ENCODE measurements around the gene STARD13.
A peak's percentile ranks its signal among the peaks of the same experiment; 100 is the strongest.
"Not testable (repeated sequence)": the region's sequence is repeated elsewhere in the genome, so short reads cannot be mapped to it uniquely, and the experiment has no call there.

STARD13 gene

DNA sequence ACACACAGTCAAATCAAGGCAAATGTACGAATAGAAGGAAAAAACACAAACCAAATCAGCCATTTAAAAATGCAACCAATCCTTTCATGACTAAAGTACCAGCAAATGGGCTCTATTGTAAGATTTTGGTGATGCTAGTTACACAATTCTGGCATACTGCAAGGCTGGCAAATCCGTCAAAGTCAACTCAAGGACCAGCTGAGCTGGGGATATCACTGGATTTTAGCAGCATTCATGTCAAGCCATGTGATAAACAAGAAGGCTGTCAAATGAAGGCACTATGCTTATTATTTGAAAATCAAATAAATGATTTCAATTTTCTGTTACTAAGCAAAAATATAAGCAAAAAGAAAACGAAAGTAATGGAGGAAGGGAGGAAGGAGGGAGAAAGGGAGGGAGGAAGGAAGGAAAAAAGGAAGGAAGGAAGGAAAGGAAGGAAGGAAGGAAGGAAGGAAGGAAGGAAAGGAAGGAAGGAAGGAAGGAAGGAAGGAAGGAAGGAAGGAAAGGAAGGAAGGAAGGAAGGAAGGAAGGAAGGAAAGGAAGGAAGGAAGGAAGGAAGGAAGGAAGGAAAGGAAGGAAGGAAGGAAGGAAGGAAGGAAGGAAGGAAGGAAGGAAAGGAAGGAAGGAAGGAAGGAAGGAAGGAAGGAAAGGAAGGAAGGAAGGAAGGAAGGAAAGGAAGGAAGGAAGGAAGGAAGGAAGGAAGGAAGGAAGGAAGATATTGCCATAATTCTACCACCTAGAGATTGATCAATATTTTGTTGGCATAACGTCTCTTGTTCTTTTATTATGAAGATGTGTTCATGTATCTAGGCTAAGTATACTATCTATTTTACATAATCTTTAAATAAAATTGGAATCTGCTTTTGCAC is 108.0 kb downstream of the STARD13 start:
- not testable (repeated sequence) for DNase-seq (ENCODE audit: low spot score)

DNA sequence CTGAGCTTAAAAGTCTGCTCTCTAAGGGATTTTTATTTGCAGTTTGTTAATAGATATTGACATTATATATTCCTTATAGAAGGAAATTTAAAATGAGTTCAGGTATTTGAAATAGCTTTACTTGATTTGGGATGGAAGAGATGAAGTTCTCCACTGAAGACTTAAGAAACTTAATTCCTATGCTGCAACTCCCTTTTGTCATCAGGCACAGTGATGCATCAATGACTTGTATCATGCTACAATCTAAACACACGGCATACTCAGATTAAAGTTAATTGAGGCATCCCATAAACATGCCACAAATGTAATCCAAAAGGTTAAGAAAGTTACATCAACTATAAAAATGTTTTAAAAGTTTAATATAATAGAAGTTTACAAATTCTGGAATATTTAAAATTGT is 109.0 kb downstream of the STARD13 start:
- DNase-seq (ENCODE audit: low spot score) = no peak

DNA sequence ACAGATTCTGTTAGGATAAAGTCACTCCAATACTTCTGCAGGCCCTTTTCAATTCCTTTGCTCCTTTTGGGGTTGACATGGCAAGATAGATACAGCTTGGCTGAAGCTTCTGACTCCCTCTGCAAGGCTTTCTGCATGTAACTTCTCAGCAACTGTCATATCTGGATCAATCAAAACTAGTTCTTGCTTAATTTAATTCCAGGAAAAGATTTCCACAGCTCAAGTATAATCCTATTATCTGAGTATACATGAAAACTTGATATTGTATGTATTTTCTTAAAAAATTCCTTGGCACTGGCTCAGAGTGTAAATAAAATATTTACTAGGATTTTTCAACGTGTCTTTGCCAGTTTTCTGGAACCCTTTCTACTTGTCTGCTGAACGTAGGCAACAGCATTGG is 109.6 kb downstream of the STARD13 start:
- DNase-seq (ENCODE audit: low spot score) = no peak

DNA sequence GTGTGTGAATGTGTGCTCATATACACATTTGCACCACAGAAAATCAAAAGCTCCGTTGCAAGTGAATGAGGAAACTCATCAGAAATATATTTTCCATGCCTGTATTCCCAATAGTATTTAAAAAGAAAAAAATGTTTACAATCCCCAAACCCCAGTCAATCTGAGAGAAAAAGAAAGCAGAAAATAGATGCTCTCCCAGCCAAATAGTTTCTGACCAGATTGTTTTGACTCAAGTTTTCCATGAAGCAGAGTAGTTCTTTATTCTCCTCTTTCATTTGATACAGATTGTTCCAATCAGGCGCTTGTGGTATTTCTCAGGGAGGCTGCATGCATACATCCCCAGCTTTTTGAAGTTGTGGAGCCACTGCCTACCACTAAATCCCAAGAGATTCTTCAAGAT is 110.6 kb downstream of the STARD13 start:
- no peak for DNase-seq (ENCODE audit: low spot score)

DNA sequence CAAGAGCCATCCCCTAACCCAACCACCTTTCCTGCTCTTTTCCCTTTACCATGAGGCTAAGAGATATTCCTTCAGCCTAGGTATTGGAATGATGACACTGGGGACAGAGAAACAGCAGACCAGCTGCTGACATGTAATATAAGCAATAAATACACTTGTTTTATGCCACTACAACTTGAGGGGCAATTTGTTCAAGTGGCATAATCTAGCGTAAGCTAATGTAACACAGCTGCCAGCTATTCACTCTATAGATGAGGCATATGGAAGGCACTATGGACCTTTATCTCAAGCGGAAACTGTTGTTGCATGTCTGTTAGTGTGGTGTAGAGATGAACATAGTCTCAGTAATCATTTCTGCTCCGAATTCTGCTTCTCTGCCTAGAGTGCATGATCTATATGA is 111.1 kb downstream of the STARD13 start:
- no peak for DNase-seq (ENCODE audit: low spot score)

DNA sequence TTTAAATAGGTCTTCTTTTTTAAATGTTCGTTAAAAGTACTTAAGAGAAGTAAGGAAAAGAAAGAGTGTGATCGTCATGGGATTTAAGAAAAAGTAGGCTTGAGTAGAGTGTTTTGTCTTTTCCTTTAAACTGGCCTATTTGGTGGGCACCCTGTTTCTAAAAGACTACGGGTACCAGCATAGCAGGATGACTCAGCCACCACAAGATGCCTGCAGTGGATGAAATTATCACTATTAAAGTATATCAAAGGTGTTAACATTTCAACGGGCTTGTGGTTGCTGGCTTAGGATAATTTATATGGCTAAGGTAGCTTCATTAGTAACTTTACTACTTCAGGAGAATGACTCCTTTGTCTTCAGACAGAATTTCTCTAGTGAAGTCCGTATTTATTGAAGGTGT is 112.6 kb downstream of the STARD13 start:
- DNase-seq (ENCODE audit: low spot score) = no peak

DNA sequence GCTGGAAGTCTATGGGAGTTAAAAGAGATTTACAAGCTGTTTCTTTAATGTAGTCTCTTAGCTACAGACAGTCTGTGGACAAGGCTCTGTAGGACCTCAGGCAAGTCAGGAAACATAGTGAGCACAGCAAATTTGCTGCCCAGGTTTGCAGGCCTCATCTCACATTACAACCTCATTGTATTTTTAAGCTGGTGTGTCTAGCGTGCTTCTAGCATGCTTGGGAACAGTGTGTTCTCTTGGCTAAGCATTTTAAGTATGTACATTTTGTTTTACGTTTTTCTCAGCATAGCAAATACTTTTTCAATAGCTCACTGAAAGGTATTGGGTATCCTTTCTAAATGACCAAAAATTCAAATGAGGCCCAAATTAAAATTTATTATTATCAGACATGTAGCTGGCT is 113.2 kb downstream of the STARD13 start:
- no peak for DNase-seq (ENCODE audit: low spot score)

DNA sequence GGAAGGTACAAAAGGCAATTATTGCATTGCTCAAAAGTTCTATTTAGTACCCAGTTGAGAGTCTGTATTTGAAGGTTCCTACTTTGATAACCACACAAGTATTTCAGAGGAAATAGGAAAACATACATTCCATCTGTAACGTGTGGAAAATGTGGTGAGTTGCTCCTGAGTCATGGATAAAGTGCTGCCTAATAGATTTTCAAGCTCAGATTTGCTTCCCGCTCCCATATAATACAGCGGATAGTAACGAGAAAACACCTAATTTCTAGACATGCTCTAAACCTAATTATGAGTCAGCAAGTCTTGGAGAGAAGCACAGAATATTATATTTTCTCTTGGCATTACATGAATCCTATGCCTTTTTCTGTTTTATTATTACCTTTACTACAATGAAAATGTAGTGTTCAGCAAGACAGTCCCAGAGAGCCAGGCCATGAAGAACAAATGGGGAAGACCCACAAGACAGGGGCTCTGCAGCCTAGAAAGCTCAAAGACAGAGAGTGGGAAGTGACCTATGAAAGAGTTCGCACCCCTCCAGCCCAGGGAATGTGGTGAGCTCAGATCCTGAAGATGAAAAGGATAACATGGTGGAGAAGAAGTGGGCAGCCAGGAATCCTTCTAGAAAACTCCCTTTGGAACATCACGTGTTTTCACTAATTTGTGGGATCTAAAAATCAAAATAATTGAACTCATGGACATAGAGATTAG is 116.1 kb downstream of the STARD13 start:
- DNase-seq (ENCODE audit: low spot score) = no peak

DNA sequence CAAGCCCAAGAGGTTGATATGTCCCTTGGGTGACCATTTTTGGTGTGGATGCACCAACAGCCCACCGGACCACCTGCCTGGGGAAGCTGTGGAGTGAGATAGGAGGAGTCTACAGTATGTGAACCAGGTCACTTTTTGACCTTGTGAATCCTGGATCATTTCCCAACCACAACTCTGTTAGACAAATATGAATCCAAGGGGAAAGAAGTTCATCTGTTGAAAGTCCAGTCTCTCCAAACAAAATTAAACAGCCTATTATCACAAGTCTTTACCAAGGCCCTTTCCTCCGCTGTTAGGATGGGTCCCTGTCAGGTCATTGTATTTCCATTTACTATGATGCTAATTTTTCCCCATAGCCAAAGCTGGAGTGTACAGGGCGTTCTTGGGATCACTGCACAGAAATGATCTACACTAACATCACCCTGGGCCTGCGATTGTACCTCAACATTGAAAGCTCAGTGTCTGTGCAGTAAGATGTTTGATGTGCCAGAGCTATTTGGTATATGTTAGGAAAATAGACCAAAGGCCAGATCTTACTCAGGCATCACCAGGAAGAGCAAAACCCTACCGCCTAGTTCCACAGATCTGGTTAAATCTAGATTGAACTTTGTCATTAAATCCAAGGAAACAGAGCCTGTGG is 117.1 kb downstream of the STARD13 start:
- DNase-seq (ENCODE audit: low spot score) = peak; percentile 10

DNA sequence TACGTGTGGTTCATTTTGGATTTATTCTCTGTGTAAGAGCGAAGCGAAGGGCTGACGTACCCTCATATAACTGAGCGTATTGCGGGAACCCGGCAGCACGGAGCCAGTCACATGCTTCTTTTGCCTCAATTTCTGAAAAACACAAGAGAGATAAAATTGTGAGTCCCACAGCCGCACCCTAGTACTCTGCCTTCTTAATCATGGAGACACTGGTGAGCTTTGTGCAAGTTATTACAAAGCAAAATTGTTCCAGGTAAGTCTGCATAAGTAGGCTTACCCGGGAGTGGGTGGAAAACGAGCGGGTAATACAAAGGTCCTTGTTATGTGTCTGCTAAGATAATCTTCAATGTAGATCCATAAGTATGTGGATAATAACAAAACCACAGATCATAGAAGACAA is 118.1 kb downstream of the STARD13 start:
- DNase-seq (ENCODE audit: low spot score) = no peak

DNA sequence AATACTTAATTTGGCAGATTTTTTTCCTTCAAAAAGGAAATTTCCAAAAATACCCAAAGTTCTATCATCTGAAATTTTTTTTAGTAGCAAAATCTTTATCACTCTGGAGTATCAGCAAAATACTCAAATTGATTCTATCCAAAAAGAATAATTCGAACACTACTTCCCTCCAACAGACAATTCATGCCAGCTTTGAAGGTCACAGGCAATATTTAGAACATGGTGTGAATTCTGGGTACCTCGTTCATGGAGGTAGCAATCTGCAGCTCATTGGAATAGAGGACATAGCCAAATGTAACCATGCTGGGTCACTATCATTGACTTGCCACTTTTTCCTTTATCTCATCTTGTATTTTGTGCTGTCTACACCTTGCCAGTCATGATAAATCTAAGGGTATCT is 119.8 kb downstream of the STARD13 start:
- no peak for DNase-seq (ENCODE audit: low spot score)

DNA sequence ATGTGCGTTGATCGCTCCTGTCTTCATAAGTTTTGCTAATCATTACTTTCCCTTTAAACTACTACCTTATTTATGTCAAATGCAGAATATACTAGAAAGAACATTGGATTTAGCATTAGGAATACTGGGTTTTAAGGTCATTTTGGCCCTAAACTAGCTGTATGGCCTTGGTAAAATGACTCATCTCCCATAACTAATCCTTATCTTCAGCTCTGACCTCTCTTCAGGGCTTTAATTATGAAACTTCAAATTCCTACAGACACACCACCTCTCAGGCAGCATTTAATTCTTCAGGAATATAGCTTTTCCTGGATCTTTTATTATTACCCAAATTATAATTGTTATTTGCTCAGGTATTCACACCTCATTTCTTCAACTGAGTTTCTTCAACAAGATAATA is 121.2 kb downstream of the STARD13 start:
- no peak for DNase-seq (ENCODE audit: low spot score)

DNA sequence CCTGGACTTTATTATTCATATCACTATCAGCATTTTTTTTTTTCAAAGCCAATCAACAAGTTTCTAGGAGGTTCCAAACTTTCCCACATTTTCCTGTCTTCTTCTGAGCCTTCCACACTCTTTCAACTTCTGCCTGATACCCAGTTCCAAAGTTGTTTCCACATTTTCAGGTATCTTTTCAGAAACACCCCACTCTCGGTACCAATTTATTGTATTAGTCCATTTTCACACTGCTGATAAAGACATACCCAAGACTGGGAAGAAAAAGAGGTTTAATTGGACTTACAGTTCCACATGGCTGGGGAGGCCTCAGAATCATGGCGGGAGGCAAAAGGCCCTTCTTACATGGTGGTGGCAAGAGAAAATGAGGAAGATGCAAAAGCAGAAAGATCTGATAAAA is 122.8 kb downstream of the STARD13 start:
- DNase-seq (ENCODE audit: low spot score) = not testable (repeated sequence)

DNA sequence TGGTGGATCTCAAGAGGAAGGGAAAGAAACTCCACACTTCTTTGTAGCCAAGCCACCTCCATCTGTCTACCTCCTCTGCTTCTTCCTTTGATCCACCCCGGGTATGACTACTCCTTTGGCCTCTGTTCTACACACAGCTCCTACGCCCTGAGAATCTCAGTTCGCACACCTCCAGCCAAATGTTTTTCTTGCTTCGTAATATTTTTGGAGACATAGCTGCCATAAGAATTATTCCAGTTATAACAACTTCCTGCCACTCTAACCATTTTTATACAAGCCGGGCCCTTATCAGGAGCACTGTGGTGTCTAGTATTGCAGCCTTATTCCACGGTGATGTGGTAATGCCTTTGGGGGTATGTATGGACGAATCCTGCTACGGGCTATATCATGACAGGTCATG is 126.7 kb downstream of the STARD13 start:
- DNase-seq (ENCODE audit: low spot score) = no peak

DNA sequence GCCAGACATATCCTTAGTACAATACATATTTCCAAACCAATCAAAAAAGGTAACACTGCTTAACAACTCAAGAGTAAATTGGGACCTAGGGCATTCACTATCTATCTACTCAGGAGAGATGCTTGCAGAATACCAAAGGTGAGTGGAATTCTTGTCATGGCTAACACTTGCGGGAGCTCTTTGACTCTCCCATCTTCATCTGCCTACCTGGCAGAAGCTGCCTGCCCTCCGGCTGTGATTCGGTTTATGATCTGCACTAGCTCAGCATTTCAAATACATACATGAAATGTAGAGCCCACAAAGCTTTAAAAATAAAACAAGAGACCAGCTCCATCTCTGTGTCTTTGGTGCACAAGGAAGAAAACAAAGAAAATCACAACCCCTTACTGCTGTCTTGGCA is 127.3 kb downstream of the STARD13 start:
- DNase-seq (ENCODE audit: low spot score) = no peak

DNA sequence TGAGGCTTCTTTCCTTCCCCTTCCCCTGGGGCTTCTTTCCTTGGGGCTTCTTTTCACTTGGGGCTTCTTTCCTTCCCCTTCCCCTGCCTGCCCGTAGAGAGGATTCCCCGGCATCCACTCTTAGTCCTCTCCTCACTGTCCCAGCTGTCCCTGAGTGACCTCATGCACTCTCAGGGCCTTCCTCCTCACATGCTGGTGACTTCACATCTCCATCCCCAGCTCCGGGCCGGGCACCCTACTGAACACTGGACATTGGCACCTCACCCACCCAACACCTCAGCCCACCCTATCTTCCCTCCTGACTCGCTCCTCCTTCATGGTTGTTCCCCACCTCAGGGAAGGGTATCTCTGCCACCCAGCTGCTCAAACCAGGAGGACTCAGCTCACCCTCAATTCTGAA is 130.6 kb downstream of the STARD13 start:
- no peak for DNase-seq (ENCODE audit: low spot score)

DNA sequence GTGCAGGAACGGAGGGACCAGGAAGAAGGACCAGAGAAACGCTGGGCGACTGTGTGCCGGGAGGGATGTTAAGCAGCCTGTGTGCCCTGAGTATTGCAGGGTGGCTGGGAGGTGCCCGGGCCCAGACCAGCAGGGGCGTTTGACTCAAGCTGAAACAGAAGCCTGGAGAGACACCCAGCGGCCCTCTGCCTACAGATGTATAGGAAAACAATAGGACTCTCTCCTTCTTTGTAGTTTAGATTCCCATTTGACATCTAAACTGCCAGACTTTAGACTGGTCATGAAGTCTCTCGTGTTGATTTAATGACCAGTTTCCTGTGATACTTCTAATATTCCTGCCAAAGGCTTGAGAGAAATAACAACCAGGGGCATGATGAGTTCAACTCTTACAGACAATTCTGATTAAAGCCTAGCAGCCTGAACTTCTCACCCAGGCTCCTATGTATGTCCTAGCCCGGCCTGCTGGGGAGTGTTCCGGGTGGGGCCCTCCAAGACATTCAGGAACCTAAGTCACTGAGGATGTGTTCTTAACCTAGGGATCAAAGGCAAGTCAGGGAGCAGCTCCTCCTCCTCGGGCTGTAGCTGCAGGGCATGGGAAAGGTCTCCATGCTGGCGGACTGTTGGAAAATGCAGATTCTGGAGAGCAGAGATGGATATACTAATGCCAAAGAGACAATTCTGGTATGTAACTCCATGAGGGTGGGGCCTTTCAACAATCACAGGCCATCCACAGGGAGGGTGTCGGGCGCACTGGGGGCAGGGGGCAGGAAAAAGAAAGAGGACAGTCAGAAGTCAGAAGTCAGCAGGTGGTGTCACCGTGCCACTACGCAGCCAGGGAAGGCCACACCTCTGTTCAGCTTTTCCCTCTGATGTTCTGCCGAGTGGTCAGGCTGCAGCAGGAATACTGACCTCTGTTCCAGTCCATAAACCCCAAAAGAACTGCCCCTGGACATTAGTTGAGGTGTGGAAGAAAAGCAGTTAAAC is 131.8 kb downstream of the STARD13 start:
- DNase-seq (ENCODE audit: low spot score) = no peak

DNA sequence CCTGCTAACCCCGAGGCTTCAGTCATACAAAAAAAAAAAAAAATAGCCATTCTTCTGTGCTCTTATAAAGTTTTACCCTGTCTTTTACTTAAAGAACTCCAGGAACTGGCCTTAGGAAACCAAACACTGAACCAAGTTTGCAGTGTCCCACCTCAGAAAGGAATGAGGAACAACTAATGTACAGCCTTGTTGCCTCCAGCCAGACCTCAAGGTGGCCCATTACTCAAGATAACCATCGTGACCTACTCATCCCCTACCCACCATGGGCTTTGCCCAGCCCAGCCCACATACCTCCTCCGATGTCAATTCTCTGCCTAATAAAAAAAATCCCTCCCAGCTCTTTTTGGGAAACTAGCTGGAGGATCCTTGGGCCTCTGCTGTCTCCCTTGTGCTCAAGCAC is 133.2 kb downstream of the STARD13 start:
- DNase-seq (ENCODE audit: low spot score) = no peak

DNA sequence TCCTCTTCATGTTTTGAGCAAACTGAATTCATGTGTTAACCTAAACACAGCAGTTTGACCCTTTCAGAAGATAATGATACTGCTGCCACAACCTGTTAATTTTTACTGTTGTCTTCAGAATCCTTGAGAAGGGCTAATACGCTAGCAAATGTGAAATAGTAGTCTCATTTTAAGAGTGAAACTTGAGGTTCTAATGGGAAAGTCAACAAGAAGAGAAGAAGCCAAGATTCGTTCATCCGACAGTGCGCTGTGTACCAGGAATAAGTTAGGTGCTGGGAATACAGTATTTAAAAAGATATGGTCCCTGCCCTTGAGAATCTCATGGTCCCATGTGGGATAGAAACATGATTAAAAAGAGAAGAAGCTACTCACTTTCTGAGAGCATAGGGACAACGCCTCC is 134.9 kb downstream of the STARD13 start:
- DNase-seq (ENCODE audit: low spot score) = no peak

DNA sequence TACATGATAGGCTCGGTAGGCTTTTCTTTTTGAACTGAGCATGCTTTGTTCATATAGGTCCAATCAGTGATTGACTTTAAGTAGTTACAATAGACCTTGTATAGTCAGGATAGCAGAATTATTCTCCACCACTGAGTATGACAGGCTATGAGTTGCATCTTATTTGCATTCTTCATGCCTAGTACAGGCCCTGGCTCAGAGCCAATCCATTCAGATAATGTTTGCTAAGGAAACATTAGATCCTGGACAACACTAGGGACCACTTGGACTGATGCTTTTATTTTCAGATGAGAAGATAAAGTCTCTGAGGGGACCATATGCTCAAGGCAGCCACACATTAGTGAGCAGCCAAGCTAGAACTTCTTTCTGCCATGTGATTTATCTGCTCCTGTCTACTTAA is 135.4 kb downstream of the STARD13 start:
- no peak for DNase-seq (ENCODE audit: low spot score)

DNA sequence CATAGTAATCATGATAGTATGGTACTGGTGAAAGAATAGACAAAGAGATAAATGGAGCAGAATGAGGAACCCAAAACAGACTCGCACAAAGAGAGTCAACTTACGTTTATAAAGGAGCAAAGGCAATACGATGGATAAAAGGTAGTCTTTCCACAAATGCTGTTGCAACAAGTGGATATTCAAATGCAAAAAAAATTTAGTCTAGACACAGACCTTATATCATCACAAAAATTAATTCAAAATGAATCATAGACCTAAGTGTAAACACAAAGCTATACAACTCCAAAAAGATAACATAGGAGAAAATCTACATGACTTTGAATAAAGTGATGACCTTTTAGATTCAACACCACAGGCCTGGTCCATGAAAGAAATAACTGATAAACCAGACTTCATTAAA is 137.7 kb downstream of the STARD13 start:
- DNase-seq (ENCODE audit: low spot score) = no peak

All from HuH-7 (cell line).